Mesothelial cell of epicardium (in vitro differentiated cells): ENCODE measurements around the gene DPCD. TPM values are rescaled to one million over a fixed set of nuclear protein-coding genes. Genes with fewer than 3 reads are reported as not detected.

ENCODE experiments used
- DNase-seq, 2 experiments: peaks; one replicate each; pipeline ENCODE4 v3.0.0; 2021; ENCODE audit warnings: low spot score in 2 of 2; ENCODE audit not compliant: unreplicated experiment in 2 of 2
- H3K27ac Mint-ChIP-seq: 2 replicates; pipeline ENCODE4 v1.8.0; 2021; ENCODE audit warnings: mixed read lengths
- H3K27me3 Mint-ChIP-seq: 2 replicates; pipeline ENCODE4 v1.8.0; 2021; ENCODE audit warnings: low read depth, mixed read lengths
- H3K36me3 Mint-ChIP-seq: 2 replicates; pipeline ENCODE4 v1.8.0; 2021; ENCODE audit warnings: mixed read lengths
- H3K4me1 Mint-ChIP-seq: 2 replicates; pipeline ENCODE4 v1.8.0; 2021; ENCODE audit warnings: mixed read lengths
- H3K4me3 Mint-ChIP-seq: 2 replicates; pipeline ENCODE4 v1.8.0; 2021; ENCODE audit warnings: mild to moderate bottlenecking, moderate library complexity, mixed read lengths
- H3K9me3 Mint-ChIP-seq: 2 replicates; pipeline ENCODE4 v1.8.0; 2021; ENCODE audit warnings: mixed read lengths
- total RNA-seq: library from RNA; stranded (reverse); gene quantifications from 3 replicates; pipeline ENCODE4 v1.2.1, GENCODE V29; 2021
- TF ChIP-seq, protein P1 (sequence below): fragments of 200-600 bp; sonication (generic); IDR thresholded peaks from one replicate; pipeline ENCODE4 v1.5.0; 2021; ENCODE audit warnings: antibody characterized with exemption; ENCODE audit not compliant: unreplicated experiment

DPCD gene
- total RNA-seq, 1 donor from 2014 or later: 23.0 TPM

GRCh38 chr10:101565370-101565900 is 22.7 kb upstream of the DPCD start:
- no peak for DNase-seq
- Mint-ChIP-seq H3K4me1 (peaks cover 20% of the 10 kb centered on the region), H3K27ac (no peak overlapping the region), H3K36me3 (no peaks in the 10 kb centered on the region), H3K9me3 (no peaks in the 10 kb centered on the region), H3K27me3 (peaks cover 84% of the 10 kb centered on the region), H3K4me3 (no peak overlapping the region)
- TF ChIP-seq, protein P1, sequence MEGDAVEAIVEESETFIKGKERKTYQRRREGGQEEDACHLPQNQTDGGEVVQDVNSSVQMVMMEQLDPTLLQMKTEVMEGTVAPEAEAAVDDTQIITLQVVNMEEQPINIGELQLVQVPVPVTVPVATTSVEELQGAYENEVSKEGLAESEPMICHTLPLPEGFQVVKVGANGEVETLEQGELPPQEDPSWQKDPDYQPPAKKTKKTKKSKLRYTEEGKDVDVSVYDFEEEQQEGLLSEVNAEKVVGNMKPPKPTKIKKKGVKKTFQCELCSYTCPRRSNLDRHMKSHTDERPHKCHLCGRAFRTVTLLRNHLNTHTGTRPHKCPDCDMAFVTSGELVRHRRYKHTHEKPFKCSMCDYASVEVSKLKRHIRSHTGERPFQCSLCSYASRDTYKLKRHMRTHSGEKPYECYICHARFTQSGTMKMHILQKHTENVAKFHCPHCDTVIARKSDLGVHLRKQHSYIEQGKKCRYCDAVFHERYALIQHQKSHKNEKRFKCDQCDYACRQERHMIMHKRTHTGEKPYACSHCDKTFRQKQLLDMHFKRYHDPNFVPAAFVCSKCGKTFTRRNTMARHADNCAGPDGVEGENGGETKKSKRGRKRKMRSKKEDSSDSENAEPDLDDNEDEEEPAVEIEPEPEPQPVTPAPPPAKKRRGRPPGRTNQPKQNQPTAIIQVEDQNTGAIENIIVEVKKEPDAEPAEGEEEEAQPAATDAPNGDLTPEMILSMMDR: no peak

DNA sequence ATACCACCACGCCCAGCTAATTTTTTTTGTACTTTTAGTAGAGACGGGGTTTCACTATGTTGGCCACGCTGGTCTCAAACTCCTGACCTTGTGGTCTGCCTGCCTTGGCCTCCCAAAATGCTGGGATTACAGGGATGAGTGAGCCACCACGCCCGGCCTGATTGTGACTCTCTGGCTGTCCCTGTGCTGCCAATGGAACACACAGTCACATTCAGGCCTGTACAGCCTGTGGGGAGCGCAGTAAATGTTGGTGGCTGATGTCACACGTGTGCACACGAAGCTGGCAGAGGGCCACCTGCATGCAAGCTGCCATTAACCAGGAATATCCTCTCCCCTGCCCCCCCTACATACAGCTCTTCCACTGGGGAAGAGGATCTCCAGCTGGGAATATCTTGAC is 22.2 kb upstream of the DPCD start:
- Mint-ChIP-seq H3K4me1 (peaks cover 21% of the 10 kb centered on the region), H3K9me3 (no peaks in the 10 kb centered on the region), H3K36me3 (no peaks in the 10 kb centered on the region), H3K27me3 (peaks cover 89% of the 10 kb centered on the region), H3K27ac (no peak overlapping the region), H3K4me3 (peak overlapping the region; percentile 35)
- no peak for DNase-seq
- TF ChIP-seq, protein P1: no peak

DNA sequence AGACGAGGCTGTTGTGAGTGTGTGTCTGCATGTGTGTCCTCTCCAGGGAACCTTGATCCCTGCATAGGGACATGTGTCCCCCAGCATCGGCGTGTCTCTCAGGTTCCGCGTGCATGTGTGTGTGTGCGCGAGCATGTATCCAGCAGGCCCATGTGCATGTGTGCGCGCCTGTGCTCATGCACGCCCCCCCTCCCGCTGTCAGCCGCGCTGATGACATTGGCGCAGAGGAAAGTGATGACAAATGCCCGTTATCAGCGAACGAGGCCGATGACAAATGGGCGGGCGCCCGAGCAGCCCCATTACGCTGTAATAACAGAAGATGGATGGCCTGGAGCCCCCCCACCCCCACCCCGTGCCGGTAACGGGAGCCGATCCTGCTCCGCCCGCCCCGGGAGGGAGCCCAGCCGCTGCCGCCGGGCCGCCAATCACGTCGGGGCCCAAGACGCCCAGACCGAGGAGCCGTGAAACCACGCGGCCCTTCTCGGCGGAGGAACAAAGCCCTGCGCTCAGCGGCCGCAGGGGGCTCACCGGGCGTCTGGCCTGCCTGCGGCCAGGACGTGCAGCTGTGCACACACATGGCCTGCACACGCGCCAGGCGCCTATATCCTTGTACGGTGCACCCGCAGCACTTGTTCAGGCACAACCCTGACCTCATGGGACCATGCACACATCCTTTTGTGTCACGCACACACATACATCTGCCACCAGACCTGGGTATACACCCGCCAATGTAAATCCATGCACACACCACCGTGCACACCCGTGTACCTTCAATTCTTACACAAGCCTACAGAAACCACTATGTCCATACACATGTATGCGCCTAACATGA is 21.6 kb upstream of the DPCD start:
- Mint-ChIP-seq H3K36me3 (no peaks in the 10 kb centered on the region), H3K27ac (no peak overlapping the region), H3K27me3 (peaks cover 92% of the 10 kb centered on the region), H3K9me3 (no peaks in the 10 kb centered on the region), H3K4me3 (peak overlapping the region; percentile 35), H3K4me1 (peaks cover 17% of the 10 kb centered on the region)
- TF ChIP-seq, protein P1: no peak
- DNase-seq: no peak

DNA sequence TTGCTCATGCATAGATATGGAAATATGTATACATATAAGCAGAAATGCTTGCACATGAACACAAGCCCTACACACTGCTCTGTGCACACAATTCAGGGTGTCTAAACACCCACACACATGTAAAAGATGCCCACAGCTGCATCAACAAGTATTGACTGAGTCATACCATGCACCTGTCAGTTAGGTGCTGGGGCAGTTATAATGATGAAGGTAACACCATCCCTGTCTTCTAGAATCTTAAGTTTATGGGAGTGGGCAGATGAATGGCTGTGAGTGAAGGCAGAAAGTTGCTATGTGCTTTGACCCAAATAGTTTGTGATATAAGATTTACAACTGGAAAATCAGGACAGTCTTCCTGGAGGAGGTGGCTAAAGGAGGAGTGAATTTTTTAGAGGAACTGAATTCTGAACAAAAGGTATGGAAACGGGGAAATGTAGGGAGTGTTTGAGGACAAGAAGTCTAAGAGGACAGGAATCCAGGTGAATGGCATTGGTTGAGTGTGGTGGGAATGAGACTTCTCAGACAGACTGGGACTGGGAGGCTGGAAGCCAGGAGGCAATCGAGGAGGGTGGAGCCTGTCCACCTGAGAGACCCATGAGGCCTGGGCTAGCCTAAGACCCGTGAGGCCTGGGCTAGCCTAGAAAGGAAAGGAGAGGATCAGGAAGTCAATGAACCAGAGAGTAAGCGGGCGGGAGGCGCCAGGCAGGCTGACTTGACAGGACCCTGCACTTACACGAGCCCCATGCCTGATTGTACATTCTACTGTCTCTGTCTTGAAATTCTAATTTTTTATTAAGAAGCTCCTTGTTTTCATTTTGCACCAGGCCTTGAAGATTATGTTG is 20.7 kb upstream of the DPCD start:
- no peaks in the 10 kb centered on the region for H3K9me3 Mint-ChIP-seq
- peak overlapping the region; percentile 9 for H3K4me3 Mint-ChIP-seq
- peaks cover 90% of the 10 kb centered on the region for H3K27me3 Mint-ChIP-seq
- TF ChIP-seq, protein P1: no peak
- H3K27ac Mint-ChIP-seq: no peak overlapping the region
- no peak for DNase-seq
- peaks cover 17% of the 10 kb centered on the region for H3K4me1 Mint-ChIP-seq
- H3K36me3 Mint-ChIP-seq: no peaks in the 10 kb centered on the region

- TF ChIP-seq, protein P1: no peak
- H3K27me3 Mint-ChIP-seq: peaks cover 84% of the 10 kb centered on the region
- H3K36me3 Mint-ChIP-seq: no peaks in the 10 kb centered on the region
- peaks cover 17% of the 10 kb centered on the region for H3K4me1 Mint-ChIP-seq
- H3K4me3 Mint-ChIP-seq: peak overlapping the region; percentile 37
- H3K9me3 Mint-ChIP-seq: no peaks in the 10 kb centered on the region
- H3K27ac Mint-ChIP-seq: no peak overlapping the region
- no peak for DNase-seq
Measured at GRCh38 chr10:101568054-101568745, 19.9 kb upstream of the DPCD start.
